GM10266 (cell line): Measurements from ENCODE around the gene STRA8.
A peak's percentile ranks its signal among the peaks of the same experiment; 100 is the strongest.
"Not testable (repeated sequence)": the region's sequence is repeated elsewhere in the genome, so short reads cannot be mapped to it uniquely, and the experiment has no call there.

Source experiments
- DNase-seq: peaks from one replicate; pipeline ENCODE4 v3.0.0; 2012; ENCODE audit errors: extremely low spot score
- CTCF ChIP-seq: IDR thresholded peaks from 2 replicates; pipeline ENCODE4 v1.5.1; 2012; ENCODE audit warnings: mild to moderate bottlenecking, low read depth; ENCODE audit not compliant: control insufficient read depth, insufficient read depth; ENCODE audit errors: missing control alignments

STRA8 gene

DNA sequence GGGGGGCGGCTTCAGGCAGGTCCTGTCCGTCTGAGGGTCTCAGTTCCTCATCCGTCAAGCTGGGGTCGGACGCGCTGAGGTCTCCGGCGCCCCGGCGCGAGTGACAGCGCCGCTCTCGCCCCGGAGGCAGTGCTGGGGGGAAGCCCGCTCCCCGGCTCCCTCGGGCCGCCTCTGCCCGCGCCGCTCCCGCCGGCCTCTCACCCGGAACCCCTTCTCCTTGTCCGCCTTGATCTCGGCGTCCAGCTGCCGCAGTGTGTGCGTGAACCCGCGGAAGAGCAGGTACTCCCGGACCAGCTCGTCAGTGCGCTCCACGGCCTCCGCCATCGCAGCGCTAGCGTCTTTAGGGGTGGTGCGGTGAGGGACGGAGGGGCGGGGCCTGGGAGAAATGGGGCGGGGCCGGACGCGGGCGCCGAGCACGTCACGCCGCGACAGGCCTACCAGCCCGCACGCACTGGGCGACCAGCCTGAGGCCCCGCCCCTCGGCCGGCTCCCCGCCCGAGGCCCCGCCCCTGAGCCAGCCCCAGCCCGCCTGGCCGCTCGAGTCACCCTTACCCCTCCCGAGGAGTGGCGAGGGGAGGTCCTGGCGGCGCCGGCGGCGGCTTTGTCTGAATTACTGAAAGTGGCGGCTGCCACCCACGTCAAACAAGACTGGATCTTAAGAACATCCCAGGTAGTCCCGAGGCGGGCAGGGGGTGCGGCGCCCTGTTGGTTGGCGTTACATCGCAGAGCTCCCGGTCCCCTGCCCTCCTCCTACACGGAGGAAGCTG lies 22.3 kb upstream of the STRA8 start, which contains the start of gene WDR91:
Gene WDR91 (minus strand): TSS at position 348 of the 767 bp plus-strand sequence. CDS start 24 bp downstream, at position 324.
- DNase-seq = peak; percentile 100
- TF ChIP-seq CTCF = peak; percentile 17

DNA sequence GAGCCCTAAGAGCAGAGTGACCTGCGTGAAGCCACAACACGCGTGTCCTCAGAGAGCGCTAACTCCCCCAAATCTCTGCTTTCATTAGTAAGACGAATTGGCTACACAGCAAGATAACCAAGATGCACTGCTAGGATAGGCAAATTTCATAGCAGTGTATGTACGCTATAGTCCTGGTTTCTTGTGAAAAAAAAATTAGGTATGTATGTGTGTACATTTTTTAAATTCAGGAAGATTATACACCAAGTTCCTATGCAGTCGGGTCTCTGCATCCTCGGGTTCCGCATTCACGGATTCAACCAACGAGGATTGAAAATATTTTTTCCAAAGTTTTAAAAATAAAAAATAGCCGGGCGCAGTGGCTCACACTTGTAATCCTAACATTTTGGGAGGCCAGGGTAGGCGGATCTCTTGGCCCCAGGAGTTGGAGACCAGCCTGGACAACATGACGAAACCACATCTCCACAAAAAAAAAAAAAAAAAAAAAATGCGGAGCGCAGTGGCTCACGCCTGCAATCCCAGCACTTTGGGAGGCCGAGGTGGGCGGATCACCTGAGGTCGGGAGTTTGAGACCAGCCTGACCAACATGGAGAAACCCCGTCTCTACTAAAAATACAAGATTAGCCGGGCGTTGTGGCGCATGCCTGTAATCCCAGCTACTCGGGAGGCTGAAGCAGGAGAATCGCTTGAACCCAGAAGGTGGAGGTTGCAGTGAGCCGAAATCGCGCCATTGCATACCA lies 21.5 kb upstream of the STRA8 start:
- DNase-seq = not testable (repeated sequence)

GRCh38 chr7:135213831-135214230 lies 19.8 kb upstream of the STRA8 start:
- no peak for DNase-seq
- no peak for TF ChIP-seq CTCF

DNA sequence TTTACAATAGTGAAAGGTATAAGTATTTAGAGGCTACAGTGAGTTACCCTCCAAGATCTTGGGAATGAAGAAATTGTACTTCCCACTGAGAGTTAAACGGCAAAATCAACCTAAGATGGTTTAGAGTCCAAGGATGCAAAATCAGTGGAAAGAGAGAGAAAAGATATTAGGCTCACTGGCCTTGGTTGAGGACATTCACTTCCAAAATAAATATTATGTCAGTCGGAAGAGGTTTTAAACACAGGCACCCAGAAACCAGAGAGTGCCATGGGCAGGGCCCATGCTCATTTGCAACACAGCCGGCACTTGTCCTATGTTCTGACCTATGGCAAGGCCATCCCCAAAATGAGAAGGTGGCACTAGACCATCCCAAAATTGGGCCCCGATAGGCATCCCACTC lies 18.5 kb upstream of the STRA8 start:
- TF ChIP-seq CTCF = no peak
- DNase-seq = no peak

DNA sequence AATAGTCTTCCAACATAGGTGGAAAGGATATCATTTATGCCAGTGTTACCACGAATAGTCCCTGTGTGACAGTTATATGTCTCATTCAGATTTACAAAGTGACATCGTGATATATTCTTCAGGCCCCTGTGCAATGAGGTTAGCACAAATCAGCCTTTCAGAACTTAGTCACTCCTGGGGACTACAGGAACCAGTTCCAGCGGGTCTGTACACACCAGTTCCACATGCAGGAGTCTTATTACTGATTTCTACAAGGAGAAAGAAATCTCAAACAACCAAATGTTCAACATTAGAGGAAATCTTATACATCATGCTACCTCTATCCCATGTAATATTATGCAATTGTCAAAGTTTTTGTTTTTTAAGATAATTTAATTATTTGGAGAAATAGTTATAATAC lies 17.9 kb upstream of the STRA8 start:
- no peak for DNase-seq
- no peak for TF ChIP-seq CTCF

- no peak for TF ChIP-seq CTCF
- no peak for DNase-seq
Observed at GRCh38 chr7:135217645-135218509, 15.8 kb upstream of the STRA8 start.

DNA sequence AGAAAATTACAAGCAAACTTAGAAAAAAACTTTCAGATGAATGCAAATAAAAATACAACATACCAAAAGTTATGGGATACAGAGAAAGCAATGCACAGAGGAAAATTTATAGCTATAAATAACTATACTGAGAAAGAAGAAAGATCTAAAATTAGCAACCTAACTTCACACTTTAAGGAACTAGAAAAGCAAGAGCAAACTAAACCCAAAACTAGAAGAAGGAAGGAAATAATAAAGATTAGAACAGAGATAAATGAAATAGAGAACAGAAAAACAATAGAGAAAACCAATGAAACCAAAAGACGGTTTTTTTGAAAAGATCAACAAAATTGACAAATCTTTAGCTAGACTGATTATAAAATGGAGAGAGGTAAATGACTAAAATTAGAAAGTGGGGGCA lies 9.6 kb upstream of the STRA8 start:
- no peak for TF ChIP-seq CTCF
- no peak for DNase-seq
